Measurements from ENCODE around the gene CCDC50. TPM values are rescaled to one million over a fixed set of nuclear protein-coding genes. Genes with fewer than 3 reads are reported as not detected.

Gene CCDC50
- total RNA-seq, 6 donors from 2014 or later, result 54.7 to 99.8 (median 72.5) TPM

- Histone ChIP-seq H3K27me3 (no peaks in the 10 kb centered on the region), H3K4me1 (no peaks in the 10 kb centered on the region), H3K4me3 (no peak overlapping the region), H3K27ac (no peak overlapping the region), H3K36me3 (no peaks in the 10 kb centered on the region), H3K9me3 (no peaks in the 10 kb centered on the region)
- TF ChIP-seq POLR2AphosphoS5 (IDR thresholded peaks at IDR 0.05), result no peak
- TF ChIP-seq POLR2A (IDR thresholded peaks at IDR 0.05), result no peak
- no peak for TF ChIP-seq EP300 (IDR thresholded peaks at IDR 0.05)
- no peak for TF ChIP-seq CTCF (IDR thresholded peaks at IDR 0.05)
- ATAC-seq (ENCODE audit: low FRiP score in 2 of 2) (no peak), DNase-seq (no peak)
- 82 to 96% methylated on average over 2 of the region's 2 CpGs for WGBS, 2 donors
Measured at GRCh38 chr3:191302451-191302850, 26.7 kb upstream of the CCDC50 start.

- no peaks in the 10 kb centered on the region for H3K27me3 ChIP-seq
- H3K9me3 ChIP-seq, result no peaks in the 10 kb centered on the region
- DNase-seq (no peak), ATAC-seq (ENCODE audit: low FRiP score in 2 of 2) (no peak)
- TF ChIP-seq POLR2AphosphoS5 (IDR thresholded peaks at IDR 0.05) (no peak), EP300 (IDR thresholded peaks at IDR 0.05) (no peak), CTCF (IDR thresholded peaks at IDR 0.05) (no peak), POLR2A (IDR thresholded peaks at IDR 0.05) (no peak)
- no peaks in the 10 kb centered on the region for H3K36me3 ChIP-seq
- no peak overlapping the region for H3K4me3 ChIP-seq
- WGBS, 2 donors, result 80 to 89% methylated on average over 3 of the region's 3 CpGs
- H3K4me1 ChIP-seq, result no peaks in the 10 kb centered on the region
- H3K27ac ChIP-seq, result no peak overlapping the region
Measured at GRCh38 chr3:191303596-191303995, 25.6 kb upstream of the CCDC50 start.

- DNase-seq, result no peak
- TF ChIP-seq CTCF (IDR thresholded peaks at IDR 0.05) (no peak), POLR2AphosphoS5 (IDR thresholded peaks at IDR 0.05) (no peak), EP300 (IDR thresholded peaks at IDR 0.05) (no peak), POLR2A (IDR thresholded peaks at IDR 0.05) (no peak)
- 90% methylated on average over 4 of the region's 4 CpGs for WGBS, 2 donors
- Histone ChIP-seq H3K9me3 (no peaks in the 10 kb centered on the region), H3K4me3 (no peak overlapping the region), H3K27ac (no peak overlapping the region), H3K36me3 (no peaks in the 10 kb centered on the region), H3K4me1 (no peaks in the 10 kb centered on the region), H3K27me3 (no peaks in the 10 kb centered on the region)
- ATAC-seq (ENCODE audit: low FRiP score in 2 of 2), result no peak
Measured at GRCh38 chr3:191306428-191306827, 22.8 kb upstream of the CCDC50 start.

GRCh38 chr3:191307341-191307740 is 21.9 kb upstream of the CCDC50 start:
- DNase-seq (no peak), ATAC-seq (ENCODE audit: low FRiP score in 2 of 2) (no peak)
- no peaks in the 10 kb centered on the region for H3K27me3 ChIP-seq
- H3K9me3 ChIP-seq, result no peaks in the 10 kb centered on the region
- H3K4me3 ChIP-seq, result no peak overlapping the region
- 73 to 82% methylated on average over 4 of the region's 4 CpGs for WGBS, 2 donors
- no peaks in the 10 kb centered on the region for H3K36me3 ChIP-seq
- TF ChIP-seq POLR2AphosphoS5 (IDR thresholded peaks at IDR 0.05), result no peak
- TF ChIP-seq POLR2A (IDR thresholded peaks at IDR 0.05), result no peak
- TF ChIP-seq EP300 (IDR thresholded peaks at IDR 0.05), result no peak
- TF ChIP-seq CTCF (IDR thresholded peaks at IDR 0.05), result no peak
- H3K4me1 ChIP-seq, result no peaks in the 10 kb centered on the region
- no peak overlapping the region for H3K27ac ChIP-seq

- TF ChIP-seq EP300 (IDR thresholded peaks at IDR 0.05), result no peak
- TF ChIP-seq POLR2AphosphoS5 (IDR thresholded peaks at IDR 0.05), result no peak
- no peak for TF ChIP-seq CTCF (IDR thresholded peaks at IDR 0.05)
- TF ChIP-seq POLR2A (IDR thresholded peaks at IDR 0.05), result no peak
- Histone ChIP-seq H3K9me3 (peaks cover 0 to 5% (median 0%) of the 10 kb centered on the region in 4 donors), H3K27me3 (no peaks in the 10 kb centered on the region), H3K4me1 (no peaks in the 10 kb centered on the region), H3K36me3 (no peaks in the 10 kb centered on the region), H3K4me3 (no peak overlapping the region), H3K27ac (no peak overlapping the region)
- ATAC-seq (ENCODE audit: low FRiP score in 2 of 2), result no peak
- 91 to 97% methylated on average over 2 of the region's 2 CpGs for WGBS, 2 donors
- no peak for DNase-seq
Measured at GRCh38 chr3:191313296-191313695, 15.9 kb upstream of the CCDC50 start.

Measured in upper lobe of left lung (tissue), 6 donors.